NCI-H748 (cell line): ENCODE data around the gene DTD1.

Experiments used
- DNase-seq: peaks from one replicate; lab custom pipeline; 2025; ENCODE audit not compliant: unreplicated experiment; lab: John Stamatoyannopoulos, UW

Gene DTD1, protein sequence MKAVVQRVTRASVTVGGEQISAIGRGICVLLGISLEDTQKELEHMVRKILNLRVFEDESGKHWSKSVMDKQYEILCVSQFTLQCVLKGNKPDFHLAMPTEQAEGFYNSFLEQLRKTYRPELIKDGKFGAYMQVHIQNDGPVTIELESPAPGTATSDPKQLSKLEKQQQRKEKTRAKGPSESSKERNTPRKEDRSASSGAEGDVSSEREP

DNA sequence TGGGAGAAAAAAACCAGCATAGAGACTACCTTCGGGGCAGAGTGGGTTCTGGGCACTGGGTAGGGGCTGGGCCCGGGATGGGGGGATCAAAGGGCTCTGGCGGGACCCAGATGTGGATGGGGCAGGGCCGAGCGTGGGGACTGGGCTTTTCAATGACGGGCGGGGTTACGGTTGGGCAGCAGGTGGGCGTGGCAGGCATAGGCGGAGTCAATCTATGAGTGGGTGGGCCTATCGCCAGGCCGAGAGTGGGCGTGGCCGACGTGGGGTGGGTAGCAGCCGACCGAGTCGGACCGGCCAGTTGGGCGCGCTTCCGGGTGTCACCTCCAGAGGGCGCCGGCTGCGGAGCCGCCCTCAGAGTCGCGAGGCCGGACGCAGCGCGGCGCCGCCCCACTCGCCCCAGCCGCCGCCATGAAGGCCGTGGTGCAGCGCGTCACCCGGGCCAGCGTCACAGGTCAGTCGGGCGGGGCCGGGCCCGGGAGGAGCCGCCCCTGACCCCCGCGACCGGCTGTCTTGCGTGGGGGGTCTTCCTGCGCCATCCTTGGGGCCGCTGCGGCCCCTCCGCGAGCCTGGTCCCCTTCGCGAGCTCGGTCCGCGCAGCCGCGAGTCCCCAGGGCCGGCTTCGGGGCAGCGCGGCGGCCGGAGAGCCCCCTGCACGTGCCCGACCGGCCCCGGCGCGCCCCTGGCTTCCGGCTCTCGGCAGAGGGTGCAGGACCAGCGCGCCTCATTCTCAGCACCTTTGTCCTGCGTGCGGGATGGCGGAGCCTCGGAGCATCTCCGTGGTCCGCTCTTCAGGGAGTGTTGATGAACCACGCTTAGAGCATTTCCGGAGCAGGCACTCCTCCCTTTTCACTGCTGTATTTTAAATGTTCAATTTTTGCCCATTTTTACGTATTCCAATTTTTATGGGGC is at the start of gene DTD1:
TSS of gene DTD1 (plus strand) at position 390 of the 909 bp plus-strand sequence. CDS start at position 409, 19 bp downstream.
- peak; percentile 96 for DNase-seq

DNA sequence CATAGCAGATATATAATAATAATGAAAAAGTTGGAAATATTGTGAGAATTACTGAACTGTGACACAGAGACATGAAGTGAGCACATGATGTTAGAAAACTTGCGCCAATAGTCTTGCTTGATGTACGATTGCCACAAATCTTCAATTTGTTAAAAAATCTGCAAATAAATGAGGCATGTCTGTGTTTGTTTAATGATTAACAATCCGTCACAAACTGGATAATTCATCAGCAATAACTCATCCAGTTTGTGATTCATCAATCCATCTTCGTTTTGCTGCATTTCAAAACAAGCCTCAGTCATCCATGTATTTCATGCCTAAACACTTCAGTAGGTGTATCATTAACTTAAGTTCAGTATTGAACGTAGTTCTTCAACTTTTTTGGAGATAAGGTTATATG is 46.1 kb upstream of the DTD1 start:
- no peak for DNase-seq

DNA sequence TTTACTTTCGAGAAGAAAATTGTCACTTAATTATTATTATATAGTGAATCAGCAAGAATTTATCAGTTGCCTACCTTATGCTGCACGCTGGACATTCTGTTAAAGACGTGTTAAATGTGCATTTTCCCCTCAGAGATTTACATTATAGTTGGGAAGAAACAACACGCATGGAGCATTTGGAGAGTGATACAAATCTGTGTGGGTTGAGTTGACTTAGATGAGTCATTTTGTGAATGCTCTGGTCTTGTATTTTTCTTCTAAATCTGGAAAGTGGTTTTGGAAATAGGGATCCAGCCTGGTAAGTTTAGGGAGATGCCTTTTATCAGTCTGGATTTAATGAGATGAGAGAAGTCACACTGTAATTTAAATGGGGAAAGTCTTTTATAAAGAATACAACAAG is 44.6 kb upstream of the DTD1 start:
- no peak for DNase-seq

DNA sequence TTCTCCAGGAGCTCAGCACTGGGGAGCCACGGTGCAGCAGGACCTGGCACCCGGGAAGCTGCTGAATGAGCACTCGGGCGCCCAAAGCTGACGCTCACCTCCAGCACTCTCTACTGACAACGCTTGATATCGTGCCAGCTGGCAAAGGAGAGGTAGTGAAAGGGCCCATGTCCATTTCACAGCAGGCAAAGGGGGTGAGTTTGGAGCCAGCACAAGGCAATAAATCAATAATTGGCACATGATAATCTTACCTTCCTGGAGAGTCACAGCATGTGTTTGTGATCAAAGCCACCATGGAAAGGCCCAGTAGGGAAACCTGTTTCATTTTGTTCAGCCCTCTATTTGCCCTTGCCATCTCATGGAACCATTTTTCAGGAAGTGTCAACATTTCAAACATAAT is 43.9 kb upstream of the DTD1 start:
- peak; percentile 50 for DNase-seq

DNA sequence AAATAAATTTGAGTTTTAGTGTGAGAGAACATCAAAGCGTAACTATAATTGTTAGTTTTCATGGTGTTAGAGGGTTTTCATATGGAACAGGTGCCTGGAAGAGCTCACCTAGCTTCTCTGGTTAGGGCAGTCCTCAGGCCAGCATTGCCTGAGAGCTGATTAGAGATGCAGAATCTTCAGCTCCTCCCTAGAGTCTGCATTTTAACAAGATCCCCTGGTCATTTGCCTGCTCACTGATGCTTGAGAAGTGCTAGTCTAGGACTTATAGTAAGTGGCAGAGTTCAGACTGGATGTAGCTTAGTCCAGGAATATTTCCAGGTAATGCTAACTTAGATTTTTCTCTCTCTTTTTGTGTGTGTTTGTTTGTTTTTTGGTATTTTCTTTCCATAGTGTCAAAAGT is 42.3 kb upstream of the DTD1 start:
- no peak for DNase-seq

DNA sequence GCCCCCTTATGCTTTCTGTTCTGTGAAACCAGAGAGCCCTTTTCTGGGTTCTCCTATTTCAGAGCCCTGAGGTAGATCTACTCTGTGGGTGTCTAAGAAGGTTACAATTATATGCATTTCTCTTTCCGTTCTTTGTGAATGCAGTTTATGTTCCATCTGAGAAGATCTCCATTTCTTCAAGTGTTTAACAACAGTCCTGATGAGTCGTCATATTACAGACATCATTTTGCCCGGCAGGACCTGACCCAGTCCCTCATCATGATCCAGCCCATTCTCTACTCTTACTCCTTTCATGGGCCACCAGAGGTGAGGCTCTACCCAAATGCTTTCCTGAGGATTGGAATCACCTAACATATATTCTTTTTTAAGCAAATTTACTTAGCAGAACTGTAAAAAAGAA is 39.4 kb upstream of the DTD1 start:
- no peak for DNase-seq

DNA sequence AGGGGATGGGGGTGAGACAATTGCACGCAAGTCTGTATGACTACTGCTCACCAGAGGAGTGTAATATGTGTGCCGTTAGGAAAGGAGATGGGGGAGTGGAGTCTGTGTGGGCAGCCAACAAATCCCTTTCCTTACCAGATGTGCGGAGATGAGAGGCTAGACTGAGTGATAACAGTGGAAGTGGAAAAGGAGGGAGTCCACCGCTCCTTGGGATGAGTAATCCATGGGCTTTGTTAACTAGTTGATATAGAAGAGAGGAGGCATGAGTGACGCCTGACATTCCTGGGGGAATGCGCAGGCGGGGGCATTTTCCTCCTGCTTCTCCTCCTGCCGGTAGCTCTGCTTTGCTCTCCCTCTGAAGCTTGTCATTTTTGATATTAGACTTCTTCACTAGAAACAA is 34.1 kb upstream of the DTD1 start:
- no peak for DNase-seq

DNA sequence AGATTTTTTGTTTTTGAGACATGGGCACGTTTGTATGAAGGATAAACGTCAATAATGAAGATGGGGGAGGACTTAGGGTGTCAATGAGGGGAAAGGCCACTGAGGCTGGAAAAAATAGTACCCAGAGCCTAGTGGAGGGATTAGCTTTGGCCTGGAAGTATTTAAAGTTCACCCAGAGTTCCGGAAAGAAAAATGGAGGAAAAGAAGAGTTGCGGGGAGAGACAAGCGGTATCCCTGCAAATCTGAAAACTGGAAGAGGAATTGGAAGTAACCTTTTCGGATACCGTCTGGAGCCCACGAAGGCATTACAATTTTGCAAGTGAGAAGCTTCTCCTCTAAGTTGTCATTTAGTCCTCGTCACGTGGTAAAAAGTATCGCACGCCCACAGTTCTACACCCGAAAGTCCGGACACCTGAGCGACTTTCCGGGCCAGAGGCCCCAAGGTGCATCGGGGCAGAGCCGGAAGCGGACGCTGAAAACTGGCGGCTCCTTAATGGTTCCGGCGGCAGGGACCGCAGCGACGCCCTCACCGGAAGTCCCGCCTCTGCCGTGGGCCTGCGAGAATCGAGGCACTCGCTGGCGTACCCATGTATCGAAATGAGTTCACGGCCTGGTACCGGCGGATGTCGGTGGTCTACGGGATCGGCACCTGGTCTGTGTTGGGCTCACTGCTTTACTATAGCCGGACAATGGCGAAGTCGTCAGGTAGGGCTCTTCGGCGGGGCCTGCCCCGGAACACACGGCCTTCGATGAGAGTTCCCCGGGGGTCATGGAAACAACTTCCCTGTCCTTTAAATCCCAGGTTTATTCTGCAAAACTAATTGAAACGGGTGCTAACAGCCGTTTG is 20.7 kb upstream of the DTD1 start, which contains the start of gene SMIM26:
TSS of gene SMIM26 (plus strand) at position 541 of the 847 bp plus-strand sequence. CDS start at position 588, 47 bp downstream.
- DNase-seq = peak; percentile 99

DNA sequence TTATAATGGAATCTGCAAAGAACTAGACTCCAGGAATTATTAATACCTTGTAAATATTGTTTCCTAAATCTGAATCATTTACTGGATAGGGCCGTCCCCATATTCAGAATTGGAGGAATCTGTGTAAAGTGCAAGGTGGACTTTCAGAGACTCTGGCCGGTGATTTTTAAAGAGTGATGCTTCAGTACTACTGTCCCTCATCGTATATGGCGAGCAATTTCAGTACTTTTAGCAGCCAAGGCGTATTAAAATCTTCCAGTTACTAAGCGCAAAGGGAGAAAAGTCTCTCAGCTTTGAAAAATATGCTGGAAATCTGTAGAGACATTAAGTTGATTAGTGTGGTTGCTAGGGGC is 20.1 kb upstream of the DTD1 start:
- DNase-seq = no peak

DNA sequence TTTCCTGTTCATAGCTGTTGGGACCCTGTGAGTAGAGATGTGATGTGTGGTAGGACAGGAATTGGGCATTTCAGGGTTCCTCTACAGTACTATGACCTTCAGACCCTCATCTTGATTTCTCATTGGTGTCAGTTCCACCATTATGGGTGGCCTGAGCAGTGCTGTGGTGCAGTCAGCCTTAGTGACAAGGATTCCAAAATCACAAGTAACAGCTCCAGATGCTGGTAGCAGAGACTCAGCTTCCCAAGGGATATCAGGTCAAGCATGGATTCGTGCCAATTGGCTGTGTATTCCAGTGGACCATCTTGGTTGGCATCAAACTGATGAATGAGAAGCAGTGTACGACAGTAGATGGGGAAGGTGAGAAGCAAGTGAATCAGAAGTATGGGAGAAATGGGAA is 16.8 kb upstream of the DTD1 start:
- DNase-seq = no peak

DNA sequence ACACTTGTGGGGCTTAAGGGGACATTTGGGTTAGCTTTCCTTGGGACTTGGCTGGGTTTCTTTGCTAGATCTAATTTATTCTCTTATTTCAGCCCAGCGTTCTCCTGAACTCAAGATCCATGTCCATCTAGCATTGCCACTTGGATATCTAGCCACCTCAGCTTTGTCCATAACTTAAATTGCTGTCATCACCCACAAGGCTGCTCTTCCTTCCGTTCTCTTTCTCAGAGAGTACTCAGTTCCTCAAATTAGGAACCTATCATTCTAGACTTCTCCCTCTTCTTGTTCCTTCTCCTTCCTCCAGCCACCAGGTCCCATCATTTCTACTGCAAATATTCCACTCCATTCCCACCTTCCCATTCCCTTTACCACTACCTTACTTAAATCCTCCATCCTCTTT is 16.3 kb upstream of the DTD1 start:
- no peak for DNase-seq

DNA sequence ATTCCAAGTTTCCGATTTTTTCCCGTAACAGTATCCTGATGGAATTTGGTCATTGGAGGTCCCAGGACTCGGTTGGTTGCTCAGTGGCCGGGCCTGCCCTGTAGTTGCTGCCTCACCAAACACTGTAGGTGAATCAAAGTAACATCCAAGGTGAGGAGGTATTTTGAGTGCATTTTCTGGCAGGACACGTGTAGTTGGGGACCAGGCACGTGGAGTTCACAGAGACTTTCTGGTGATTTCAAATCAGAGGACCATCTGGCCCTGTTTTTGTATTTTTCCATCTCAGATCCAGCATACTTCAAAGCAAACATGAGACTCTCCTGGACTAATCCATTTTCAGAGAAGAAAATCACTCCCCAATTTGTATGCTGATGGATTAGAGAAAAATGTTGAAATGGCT is 9.9 kb upstream of the DTD1 start:
- DNase-seq = no peak

DNA sequence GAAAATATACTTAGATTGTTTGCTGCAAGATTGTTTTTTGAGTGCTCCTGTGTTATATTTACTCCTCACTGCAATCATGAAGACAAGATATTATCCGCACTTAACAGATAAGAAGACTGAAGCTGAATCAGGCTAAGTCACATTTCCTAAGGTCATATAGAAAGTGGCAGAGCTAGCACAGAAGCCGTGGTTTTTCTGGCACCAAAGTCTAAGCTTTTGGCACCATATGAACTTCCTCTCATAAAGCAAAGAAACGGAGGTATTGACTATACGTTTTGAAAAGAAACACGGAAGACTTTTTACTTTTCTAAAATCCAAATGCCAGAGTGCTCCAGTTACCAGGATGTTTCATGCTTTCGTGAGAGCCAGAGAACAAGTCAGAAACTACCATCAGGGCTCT is 9.3 kb upstream of the DTD1 start:
- DNase-seq = no peak

DNA sequence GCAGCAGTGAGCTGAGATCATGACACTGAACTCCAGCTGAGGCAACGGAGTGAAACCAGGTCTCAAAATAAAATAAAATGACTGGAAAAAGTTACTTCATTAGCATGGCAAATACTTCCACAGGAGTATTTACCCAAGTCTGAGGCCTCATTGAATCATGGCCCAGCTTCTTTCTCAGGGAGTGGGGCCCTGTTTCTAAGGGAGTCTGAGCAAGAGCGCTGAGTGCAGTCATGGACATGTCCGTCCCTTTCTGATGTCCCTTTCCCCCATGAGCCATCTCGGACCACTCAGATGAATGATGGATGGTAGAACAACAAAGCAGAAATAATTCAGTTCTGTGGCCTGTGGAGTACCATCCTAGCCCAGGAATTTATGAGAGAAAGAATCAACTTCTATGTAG is 7.8 kb upstream of the DTD1 start:
- no peak for DNase-seq

DNA sequence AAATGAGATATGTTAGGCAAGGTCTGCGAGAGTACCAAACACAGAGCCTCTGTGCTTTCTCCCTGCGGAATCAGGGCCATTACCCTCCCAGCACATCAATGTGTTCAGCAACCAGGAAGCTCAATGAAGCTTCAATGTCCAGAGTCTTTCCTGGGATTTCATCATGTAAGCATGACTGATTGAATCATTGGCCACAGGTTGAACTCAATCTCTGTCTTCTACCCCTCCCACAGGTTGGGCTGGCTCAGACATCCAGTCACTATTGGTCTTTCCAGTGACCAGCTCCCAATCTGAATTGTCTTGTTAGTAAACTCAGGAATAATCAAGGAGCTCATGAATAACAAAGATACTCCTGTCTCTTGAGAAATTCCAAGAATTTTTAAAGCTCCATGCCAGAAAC is 2.7 kb upstream of the DTD1 start:
- peak; percentile 38 for DNase-seq

DNA sequence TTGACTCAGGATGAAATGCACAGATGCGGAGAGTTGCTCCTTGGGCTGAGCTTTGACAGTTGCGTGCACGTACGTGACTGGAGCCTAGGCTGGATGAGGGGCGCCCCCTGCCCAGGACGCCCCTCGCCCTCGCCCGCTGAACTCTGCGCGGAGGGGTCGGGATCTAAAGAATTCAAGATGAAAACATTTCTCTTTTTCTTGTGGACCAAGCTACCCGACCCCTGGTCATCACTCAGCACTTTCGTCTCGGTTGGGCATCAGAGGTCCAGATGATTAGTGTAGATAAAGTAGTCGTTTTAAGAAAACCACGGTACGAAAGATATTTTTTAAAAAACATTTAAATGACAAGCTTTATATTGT is 700 bp downstream of the DTD1 start:
- DNase-seq = no peak

DNA sequence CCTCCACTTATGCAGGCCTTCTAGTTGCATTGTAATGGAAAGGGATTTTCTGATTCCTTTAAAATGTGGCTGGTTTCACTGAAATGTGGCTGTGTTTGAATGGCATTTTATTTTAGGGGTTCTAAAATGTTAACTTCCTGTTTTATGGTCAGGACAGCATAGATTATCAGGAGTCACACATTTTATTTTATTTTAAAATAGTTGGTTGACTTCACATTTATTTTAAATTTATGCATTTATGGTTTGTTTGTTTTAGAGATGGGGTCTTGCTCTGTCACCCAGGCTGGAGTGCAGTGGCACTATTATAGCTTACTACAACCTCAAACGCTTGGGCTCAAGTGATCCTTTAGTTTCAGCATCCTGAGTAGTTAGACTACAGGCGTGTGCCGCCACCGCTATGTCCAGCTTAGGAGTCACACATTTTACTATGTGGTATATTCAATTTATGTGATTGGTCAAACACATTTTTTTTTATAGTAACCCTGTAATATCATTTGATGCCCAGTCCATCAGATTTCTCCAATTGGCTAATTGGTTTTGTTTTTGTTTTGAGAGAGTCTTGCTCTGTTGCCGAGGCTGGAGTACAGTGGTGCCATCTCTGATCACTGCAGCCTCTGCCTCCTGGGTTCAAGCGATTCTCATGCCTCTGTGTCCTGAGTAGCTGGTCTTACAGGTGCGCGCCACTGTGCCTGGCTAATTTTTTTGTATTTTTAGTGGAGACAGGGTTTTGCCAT is 2.3 kb downstream of the DTD1 start:
- DNase-seq = no peak

DNA sequence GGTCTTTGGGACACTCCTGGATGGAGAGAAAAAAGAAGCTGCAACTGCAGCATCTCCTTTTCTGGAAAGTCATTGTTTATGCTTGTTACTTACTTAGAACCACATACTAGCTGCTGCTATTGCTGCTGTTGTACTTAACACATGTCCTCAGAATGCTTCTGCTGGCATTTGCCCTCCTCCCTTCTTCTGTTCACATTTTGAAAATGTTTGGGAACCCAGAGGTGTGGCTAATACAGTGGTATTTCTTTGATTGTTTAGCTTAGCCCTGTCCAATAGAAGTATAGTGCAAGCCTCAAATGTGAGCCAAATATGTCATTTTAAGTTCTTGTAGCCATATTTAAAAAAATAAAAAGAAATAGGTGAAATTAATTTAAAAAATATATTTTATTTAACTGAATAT is 8.4 kb downstream of the DTD1 start:
- DNase-seq = no peak

DNA sequence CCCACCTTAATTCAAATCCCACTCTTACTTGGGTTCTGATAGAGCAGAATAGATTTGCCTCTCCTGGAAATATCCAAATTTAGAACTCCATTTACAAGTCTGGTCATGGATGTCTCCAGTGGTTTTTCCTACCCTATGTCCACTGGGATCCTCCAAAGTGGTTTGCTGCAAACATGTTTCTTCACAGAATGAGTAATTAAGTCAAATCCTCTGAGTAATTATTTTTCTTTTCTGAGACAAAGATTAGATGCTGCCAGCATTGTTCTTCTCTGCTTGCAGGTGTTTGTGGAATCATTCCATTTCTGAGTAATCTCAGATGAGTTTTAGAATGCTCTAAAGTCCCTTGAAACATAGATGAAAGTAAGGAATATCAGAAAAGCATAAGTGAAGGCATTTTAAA is 21.9 kb downstream of the DTD1 start:
- no peak for DNase-seq

DNA sequence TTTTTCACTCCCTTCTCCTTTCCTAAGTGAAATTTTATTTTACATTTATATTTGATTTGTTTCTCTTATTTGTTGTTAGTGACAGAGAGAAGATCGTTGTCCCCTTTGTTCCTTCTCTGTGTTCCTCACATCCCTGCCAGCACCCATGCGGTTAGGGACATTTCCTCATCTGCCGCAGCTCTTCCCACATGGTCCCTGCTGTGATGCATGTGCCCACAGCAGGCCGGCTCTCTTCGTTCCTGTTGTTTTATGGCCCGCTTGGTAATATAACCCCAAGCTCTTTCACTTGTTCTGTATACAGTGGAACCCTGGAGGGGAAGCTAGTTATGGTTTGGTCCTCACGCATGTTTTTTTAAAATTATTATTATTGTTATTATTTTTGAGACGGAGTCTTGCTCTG is 23.6 kb downstream of the DTD1 start:
- no peak for DNase-seq

DNA sequence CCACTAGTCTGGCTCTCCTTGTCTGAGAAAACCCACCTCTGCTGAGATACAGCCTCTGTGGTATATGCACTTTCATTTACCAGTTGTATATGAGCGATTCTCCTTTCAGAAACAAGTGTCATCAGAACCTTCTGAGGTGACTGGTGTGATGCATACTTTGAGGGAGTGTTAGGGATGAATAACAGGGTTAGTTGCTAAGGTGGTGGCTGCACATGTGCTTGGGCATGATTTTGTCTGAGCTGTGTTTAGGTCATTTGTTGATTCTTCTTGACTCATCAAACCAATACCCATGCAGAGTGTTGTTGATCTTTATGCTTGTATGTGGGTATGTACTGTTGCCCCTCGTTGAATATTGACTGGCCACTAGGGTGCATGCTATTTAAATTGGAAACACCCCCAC is 25.7 kb downstream of the DTD1 start:
- DNase-seq = no peak
